Fibroblast of lung (primary cell): ENCODE results near the gene MCIDAS.

Experiments
- EZH2 ChIP-seq: IDR thresholded peaks from 2 replicates; pipeline ENCODE4 v1.5.1; 2012; ENCODE audit warnings: low read length, control low read depth, mild to moderate bottlenecking; ENCODE audit errors: missing control alignments
- TF ChIP-seq, protein P1 (sequence below), 2 donors: IDR thresholded peaks in 1 of 2; conservative IDR thresholded peaks in 1 of 2; 1 replicate in 1 of 2; 2 replicates in 1 of 2; pipeline ENCODE4 v1.5.1; 2011 to 2012; ENCODE audit warnings: low read length in 2 of 2, control low read depth in 1 of 2, inconsistent platforms in 1 of 2, low read depth in 1 of 2, mild to moderate bottlenecking in 1 of 2

DNA sequence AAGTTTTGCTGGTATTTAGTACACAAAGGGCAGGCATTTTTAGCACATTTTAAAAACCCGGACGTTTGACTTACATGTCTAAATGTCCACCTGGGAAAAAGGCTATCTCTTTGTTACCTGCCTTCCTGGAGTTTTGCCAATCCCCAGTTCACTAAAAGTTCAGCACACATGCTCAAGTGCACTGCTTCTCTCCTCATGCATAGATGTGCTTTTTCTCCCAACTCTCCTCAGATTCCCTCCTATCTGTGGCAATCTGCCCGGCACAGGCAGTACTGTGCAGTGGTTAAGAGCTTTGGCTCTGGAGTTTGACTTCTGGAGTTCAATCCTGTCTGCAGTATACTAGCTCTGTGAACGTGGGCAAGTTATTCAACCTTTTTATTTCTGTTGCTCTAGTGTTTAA is 14.6 kb upstream of the MCIDAS start:
- TF ChIP-seq, protein P1, sequence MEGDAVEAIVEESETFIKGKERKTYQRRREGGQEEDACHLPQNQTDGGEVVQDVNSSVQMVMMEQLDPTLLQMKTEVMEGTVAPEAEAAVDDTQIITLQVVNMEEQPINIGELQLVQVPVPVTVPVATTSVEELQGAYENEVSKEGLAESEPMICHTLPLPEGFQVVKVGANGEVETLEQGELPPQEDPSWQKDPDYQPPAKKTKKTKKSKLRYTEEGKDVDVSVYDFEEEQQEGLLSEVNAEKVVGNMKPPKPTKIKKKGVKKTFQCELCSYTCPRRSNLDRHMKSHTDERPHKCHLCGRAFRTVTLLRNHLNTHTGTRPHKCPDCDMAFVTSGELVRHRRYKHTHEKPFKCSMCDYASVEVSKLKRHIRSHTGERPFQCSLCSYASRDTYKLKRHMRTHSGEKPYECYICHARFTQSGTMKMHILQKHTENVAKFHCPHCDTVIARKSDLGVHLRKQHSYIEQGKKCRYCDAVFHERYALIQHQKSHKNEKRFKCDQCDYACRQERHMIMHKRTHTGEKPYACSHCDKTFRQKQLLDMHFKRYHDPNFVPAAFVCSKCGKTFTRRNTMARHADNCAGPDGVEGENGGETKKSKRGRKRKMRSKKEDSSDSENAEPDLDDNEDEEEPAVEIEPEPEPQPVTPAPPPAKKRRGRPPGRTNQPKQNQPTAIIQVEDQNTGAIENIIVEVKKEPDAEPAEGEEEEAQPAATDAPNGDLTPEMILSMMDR (conservative IDR thresholded peaks at IDR 0.05 in 1 of 2, IDR thresholded peaks at IDR 0.05 in 1 of 2; ENCODE audit: low read depth in 1 of 2, low read length in 2 of 2), result no peak
- no peak for TF ChIP-seq EZH2
